ENCODE measurements around the gene KCNIP1.

DNA sequence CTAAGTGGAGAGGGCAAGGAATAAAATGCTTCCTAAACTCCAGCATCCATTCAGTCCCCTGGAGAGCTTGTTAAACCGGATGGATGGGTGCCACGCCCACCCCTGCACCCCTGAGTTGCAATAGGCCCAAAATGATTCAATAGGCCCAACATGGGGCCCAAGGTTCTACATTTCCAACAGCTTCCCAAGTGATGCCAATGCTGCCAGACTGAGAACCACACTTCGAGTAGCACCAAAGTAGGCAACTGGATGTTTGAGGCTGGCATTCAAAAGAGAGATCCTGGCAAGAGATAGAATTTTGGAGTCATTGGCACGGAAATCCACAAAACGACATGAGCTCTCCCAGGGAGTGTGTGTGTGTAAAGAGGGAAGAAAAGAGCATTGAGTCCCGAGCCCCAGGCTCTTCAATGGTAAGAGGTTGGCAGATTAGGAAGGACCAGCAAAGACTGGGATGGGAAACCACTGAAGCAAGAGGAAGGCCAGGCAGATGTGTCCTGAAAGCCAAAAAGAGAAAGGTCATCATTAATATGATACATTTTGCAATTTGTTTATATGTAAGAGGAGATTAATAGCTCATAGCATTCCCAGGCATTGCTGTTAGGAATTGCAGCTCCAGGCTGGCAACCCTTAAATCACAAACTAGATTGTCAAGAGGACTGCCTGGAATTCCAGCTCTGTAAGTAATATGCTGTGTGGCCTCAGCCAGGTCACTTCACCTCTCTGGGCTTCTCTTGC lies 130.6 kb downstream of the KCNIP1 start:
- TF ChIP-seq, protein P1, sequence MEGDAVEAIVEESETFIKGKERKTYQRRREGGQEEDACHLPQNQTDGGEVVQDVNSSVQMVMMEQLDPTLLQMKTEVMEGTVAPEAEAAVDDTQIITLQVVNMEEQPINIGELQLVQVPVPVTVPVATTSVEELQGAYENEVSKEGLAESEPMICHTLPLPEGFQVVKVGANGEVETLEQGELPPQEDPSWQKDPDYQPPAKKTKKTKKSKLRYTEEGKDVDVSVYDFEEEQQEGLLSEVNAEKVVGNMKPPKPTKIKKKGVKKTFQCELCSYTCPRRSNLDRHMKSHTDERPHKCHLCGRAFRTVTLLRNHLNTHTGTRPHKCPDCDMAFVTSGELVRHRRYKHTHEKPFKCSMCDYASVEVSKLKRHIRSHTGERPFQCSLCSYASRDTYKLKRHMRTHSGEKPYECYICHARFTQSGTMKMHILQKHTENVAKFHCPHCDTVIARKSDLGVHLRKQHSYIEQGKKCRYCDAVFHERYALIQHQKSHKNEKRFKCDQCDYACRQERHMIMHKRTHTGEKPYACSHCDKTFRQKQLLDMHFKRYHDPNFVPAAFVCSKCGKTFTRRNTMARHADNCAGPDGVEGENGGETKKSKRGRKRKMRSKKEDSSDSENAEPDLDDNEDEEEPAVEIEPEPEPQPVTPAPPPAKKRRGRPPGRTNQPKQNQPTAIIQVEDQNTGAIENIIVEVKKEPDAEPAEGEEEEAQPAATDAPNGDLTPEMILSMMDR (IDR thresholded peaks at IDR 0.05; ENCODE audit: insufficient read depth, low read length, poor library complexity, severe bottlenecking) = no peak
- TF ChIP-seq EZH2phosphoT487 (conservative IDR thresholded peaks at IDR 0.05; ENCODE audit: low read length) = no peak

Data from SU-DHL-6 (cell line).